Measurements from ENCODE around the gene RBM47.
"Not testable (repeated sequence)": the region's sequence is repeated elsewhere in the genome, so short reads cannot be mapped to it uniquely, and the experiment has no call there.

RBM47 gene

GRCh38 chr4:40412866-40413795 lies 216.5 kb downstream of the RBM47 start:
- no peak for DNase-seq (ENCODE audit: low read depth, low spot score)

- DNase-seq (ENCODE audit: low read depth, low spot score): no peak
Measured at GRCh38 chr4:40412388-40412787, 217.3 kb downstream of the RBM47 start.

GRCh38 chr4:40409835-40410234 lies 219.8 kb downstream of the RBM47 start:
- no peak for DNase-seq (ENCODE audit: low read depth, low spot score)

GRCh38 chr4:40407468-40407867 lies 222.2 kb downstream of the RBM47 start:
- not testable (repeated sequence) for DNase-seq (ENCODE audit: low read depth, low spot score)

GRCh38 chr4:40406340-40406739 lies 223.3 kb downstream of the RBM47 start:
- no peak for DNase-seq (ENCODE audit: low read depth, low spot score)

- no peak for DNase-seq (ENCODE audit: low read depth, low spot score)
Measured at GRCh38 chr4:40405193-40405592, 224.5 kb downstream of the RBM47 start.

GRCh38 chr4:40403081-40403480 lies 226.6 kb downstream of the RBM47 start:
- peak; percentile 69 for DNase-seq (ENCODE audit: low read depth, low spot score)

GRCh38 chr4:40402556-40402955 lies 227.1 kb downstream of the RBM47 start:
- no peak for DNase-seq (ENCODE audit: low read depth, low spot score)

- DNase-seq (ENCODE audit: low read depth, low spot score): no peak
Measured at GRCh38 chr4:40401631-40402030, 228.0 kb downstream of the RBM47 start.

GRCh38 chr4:40401096-40401495 lies 228.6 kb downstream of the RBM47 start:
- DNase-seq (ENCODE audit: low read depth, low spot score): no peak

GRCh38 chr4:40399578-40399977 lies 230.1 kb downstream of the RBM47 start:
- DNase-seq (ENCODE audit: low read depth, low spot score): no peak

GRCh38 chr4:40395908-40396793 lies 233.5 kb downstream of the RBM47 start:
- DNase-seq (ENCODE audit: low read depth, low spot score): peak; percentile 31

GRCh38 chr4:40395166-40395900 lies 234.3 kb downstream of the RBM47 start:
- DNase-seq (ENCODE audit: low read depth, low spot score): no peak

- no peak for DNase-seq (ENCODE audit: low read depth, low spot score)
Measured at GRCh38 chr4:40394236-40394635, 235.4 kb downstream of the RBM47 start.

- not testable (repeated sequence) for DNase-seq (ENCODE audit: low read depth, low spot score)
Measured at GRCh38 chr4:40392241-40392640, 237.4 kb downstream of the RBM47 start.

GRCh38 chr4:40389986-40390385 lies 239.7 kb downstream of the RBM47 start:
- DNase-seq (ENCODE audit: low read depth, low spot score): no peak

- DNase-seq (ENCODE audit: low read depth, low spot score): no peak
Measured at GRCh38 chr4:40388239-40388638, 241.4 kb downstream of the RBM47 start.

GRCh38 chr4:40380647-40381046 lies 249.0 kb downstream of the RBM47 start:
- no peak for DNase-seq (ENCODE audit: low read depth, low spot score)

GRCh38 chr4:40379248-40379647 lies 250.4 kb downstream of the RBM47 start:
- peak; percentile 36 for DNase-seq (ENCODE audit: low read depth, low spot score)

- DNase-seq (ENCODE audit: low read depth, low spot score): no peak
Measured at GRCh38 chr4:40378619-40379018, 251.0 kb downstream of the RBM47 start.

- DNase-seq (ENCODE audit: low read depth, low spot score): no peak
Measured at GRCh38 chr4:40377512-40378365, 251.9 kb downstream of the RBM47 start.
